HTERT RPE-1 (cell line): ENCODE results near the gene ZDHHC15.
"Not testable (repeated sequence)": the region's sequence is repeated elsewhere in the genome, so short reads cannot be mapped to it uniquely, and the experiment has no call there.

Experiments
- in situ Hi-C: fragments of 300-500 bp; cut with MboI; formaldehyde crosslinking; loops from 4 replicates; pipeline ENCODE4 v1.14.3; 2020; ENCODE audit warnings: low sequenced_read_pairs

Gene ZDHHC15, protein sequence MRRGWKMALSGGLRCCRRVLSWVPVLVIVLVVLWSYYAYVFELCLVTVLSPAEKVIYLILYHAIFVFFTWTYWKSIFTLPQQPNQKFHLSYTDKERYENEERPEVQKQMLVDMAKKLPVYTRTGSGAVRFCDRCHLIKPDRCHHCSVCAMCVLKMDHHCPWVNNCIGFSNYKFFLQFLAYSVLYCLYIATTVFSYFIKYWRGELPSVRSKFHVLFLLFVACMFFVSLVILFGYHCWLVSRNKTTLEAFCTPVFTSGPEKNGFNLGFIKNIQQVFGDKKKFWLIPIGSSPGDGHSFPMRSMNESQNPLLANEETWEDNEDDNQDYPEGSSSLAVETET

DNA sequence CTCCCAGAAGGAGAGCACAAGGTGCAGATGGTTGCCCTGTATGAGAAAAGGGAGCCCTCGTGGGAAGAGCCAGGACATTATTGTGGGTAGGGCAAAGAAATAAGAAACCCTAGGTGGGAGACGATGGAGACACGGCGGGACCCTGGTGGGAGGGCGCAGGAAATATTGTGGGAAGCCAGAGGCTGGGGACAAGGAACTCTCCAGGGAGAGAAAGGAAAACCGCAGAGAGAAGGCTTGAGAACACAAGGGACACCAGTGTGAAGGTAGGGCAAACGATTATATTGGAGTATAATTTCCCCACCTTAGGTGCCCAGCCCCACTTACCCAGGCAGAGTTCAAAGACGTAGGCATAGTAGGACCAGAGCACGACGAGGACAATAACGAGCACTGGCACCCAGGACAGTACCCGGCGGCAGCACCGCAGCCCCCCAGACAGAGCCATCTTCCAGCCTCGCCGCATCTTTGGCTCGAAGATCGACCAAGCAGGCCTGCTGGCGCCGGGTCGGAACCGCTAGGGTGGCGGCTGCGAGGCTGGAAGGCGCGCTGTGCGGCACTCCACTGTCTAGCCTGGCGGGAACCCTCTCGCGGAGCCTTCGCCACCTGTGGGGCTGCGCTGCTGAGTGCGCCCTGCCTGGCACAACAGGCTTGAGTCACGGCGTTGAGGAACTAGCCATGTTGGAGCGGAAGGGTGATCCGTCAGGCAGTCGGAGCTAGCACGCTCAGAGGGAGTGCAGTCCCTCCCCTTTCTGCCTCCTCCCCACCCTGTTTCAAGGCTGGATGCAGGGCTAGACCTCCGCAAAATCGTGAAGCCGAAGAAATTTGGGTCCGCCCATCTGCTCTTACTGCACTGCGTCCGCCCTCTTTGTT, at the start of gene ZDHHC15:
Gene ZDHHC15, minus strand, starts transcription at position 473 of the 867 bp plus-strand sequence. Its CDS starts 13 bp downstream, at position 460.
- in situ Hi-C loops = no loop called here

DNA sequence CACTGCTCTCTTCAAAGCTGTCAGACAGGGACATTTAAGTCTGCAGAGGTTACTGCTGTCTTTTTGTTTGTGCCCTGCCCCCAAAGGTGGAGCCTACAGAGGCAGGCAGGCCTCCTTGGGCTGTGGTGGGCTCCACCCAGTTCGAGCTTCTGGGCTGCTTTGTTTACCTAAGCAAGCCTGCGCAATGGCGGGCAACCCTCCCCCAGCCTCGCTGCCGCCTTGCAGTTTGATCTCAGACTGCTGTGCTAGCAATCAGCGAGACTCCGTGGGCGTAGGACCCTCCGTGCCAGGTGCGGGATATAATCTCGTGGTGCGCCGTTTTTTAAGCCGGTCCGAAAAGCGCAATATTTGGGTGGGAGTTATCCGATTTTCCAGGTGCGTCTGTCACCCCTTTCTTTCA, 37.7 kb upstream of the ZDHHC15 start:
- in situ Hi-C loops = not testable (repeated sequence)

DNA sequence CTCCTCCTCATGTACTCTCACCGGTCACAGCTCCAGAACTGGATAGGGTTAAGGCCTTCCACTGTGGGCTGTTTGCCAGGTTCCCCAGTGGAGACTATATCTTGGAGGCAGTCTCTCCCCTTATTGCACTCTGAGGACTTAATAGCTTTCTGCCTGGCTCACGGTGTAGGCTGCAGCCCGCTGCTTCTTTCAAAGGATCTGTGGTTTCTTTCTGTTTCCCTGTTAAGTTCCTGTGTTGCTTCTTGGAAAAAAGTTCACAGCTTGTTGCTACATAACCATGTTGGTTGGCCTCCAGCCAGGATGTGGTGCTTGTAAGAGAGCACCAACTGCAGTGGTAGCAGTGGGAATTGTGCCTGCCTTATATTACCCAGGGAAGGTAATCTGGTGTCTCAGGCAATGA, 24.9 kb upstream of the ZDHHC15 start:
- in situ Hi-C loops = no loop called here

DNA sequence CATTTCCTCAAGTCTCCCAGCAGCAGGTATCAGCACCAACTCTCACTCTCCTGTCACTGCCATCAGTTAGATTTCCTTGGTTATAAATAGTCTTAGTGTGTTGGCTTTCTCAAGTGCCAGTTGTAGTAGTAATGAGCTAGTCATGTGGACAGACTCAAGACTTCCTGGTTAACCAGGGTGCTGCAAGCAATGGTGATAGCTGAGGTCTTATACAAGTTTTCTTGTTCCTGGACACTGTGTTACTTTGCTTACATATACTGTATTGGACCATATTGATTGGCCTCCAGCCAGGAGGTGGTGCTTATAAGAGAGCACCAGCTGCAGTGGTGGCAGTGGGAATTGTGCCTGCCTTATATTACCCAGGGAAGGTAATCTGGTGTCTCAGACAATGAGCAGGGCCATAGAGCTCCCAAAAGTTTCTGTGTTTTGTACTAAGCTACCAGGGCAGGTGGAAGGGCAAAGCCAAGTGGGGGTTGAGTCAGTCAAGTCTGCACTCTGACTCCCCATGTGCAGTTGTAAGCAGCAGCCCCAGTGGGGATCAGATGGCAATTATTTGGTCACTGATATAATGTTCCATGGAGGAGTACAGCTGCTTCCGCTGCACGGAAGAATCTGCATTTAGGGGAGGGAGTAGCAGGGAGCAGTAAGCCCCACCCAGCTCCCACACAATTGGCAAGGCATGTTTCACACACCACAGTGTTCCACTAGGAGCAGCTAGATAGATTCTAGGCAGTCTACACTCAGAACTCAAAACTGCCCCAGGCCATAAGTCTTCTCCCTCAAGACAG, 24.1 kb upstream of the ZDHHC15 start:
- in situ Hi-C loops = no loop called here

DNA sequence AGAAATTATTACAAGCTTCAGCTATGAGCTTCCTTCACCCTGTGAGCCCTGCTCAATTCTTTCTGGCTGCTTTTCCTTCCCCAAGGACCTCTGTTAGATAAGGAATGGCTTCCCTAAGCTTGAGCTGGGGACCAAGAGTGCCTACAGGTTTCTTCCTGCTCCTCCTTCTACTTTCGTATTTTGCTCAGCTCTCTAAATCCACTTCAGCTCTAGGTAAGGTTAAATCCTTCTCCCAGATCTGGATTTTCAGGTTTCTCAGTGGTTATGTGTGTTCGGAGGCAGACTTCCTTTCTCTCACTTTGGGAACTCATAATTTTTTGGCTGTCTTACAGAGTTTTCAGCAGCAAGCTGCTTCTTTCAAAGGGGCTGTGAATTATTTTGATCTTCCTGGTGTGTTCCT, 21.9 kb upstream of the ZDHHC15 start:
- in situ Hi-C loops = no loop called here

DNA sequence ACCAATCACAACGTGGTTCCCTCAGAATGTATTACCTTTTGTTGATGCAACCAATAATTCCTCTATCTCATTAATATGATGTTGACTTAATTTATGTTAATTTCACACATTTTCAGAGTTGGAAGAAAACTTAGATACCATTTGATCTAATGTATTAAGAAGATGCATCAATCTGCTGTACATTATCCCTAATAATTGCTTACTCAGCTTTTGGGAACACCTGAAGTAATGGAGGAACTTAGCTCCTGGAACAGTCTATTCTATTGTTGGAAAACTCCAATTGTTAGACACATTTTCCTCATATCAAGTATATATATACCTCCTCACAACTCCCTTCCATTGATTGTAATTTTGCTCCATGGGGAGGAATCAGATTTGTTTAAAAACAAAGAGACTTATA, 38.9 kb downstream of the ZDHHC15 start:
- in situ Hi-C loops = no loop called here

DNA sequence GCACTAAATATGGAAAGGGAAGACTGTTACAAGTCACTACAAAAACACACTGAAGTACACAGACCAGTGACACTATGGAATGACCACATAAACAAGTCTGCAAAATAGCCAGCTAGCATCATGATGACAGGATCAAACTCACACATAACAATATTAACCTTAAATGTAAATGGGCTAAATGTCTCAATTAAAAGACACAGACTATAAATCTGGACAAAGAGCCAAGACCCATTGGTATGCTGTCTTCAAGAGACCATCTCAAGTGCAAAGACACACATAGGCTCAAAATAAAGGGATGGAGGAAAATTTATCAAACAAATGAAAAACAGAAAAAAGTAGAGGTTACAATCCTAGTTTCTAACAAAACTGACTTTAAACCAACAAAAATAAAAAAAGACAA, 61.1 kb downstream of the ZDHHC15 start:
- in situ Hi-C loops = not testable (repeated sequence)

DNA sequence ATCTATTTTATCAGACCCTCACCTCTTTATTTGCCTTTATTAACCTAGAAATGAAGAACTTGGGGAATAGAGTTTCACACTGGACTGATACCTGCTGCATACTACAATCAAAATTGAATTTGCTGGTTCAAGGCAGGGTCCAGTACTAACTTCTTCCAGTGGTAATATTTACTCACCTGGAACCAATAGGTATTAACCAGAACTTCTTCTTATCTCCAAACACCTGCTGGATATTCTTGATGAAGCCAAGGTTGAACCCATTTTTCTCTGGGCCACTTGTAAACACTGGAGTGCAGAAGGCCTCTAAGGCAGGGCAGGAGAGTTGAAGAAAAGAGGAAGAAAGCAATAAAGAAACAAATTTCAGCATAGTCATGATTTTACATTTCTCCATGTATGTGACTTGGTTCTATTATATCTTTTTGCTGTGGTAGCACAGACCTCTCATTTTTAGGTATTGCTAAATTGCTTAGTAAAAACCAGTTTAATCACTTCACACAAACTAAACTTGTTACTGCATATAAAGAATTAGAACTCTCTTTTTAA, 101.1 kb downstream of the ZDHHC15 start:
- in situ Hi-C loops = no loop called here

DNA sequence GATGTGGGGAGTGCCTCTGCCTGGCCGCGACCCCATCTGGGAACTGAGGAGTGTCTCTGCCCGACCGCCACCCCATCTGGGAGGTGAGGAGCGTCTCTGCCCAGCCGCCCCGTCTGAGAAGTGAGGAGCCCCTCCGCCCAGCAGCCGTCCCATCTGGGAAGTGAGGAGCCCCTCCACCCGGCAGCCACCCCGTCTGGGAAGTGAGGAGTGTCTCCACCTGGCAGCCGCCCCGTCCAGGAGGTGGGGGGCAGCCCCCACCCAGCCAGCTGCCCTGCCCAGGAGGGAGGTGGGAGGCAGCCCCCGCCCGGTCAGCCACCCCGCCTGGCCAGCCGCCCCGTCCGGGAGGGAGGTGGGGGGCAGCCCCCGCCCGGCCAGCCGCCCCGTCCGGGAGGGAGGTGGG, 115.7 kb downstream of the ZDHHC15 start:
- in situ Hi-C loops = not testable (repeated sequence)

DNA sequence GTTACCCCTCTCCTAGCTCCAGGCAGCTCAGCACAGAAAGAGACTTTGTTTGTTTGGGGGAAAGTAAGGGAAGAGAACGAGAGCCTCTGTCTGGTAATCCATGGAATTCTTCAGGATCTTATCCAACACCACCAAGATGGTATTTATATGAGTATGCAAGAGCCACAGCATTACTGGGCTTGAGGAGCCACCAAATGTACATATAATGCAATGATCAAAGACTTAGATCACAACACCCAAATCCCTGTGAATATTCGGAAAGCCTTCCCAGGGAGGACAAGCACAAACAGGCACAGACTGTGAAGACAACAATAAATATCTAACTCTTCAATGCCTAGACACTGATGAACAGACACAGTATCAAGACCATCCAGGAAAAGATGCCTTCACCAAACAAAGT, 132.4 kb downstream of the ZDHHC15 start:
- in situ Hi-C loops = no loop called here

DNA sequence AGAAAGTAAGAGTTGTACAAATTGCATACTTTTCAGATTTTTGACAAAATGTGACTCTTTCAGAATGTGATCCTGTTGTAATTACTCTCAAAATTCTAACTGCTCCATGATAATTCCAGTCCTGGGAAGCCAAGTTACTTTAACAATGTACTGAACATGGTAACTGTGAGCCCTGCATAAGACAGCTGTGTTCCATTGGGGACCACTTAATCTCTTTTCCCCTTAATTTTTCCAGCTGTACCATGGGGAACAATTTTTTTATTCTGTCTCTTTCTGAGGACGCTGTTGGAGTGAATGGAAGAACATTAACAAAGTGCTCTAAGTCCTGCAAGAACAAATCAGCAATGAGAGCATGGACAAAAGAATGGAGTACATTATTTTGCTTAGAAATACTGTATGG, 153.1 kb downstream of the ZDHHC15 start:
- in situ Hi-C loops = no loop called here

DNA sequence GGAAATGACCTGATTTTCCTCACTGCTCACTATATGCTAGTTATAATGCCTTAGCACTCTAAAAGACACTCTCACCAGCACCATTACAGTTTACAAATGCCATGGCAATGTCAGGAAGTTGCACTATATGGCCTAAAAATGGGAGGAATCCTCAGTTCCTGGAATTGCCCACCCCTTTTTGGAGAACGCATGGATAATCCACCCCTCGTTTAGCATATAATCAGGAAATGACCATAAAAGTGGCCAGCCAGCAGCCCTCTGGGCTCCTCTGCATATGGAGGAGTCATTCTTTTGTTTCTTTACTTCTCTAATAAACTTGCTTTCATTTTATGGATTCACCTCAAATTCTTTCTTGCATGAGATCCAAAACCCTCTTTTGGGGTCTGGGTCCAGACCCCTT, 156.0 kb downstream of the ZDHHC15 start:
- in situ Hi-C loops = no loop called here

DNA sequence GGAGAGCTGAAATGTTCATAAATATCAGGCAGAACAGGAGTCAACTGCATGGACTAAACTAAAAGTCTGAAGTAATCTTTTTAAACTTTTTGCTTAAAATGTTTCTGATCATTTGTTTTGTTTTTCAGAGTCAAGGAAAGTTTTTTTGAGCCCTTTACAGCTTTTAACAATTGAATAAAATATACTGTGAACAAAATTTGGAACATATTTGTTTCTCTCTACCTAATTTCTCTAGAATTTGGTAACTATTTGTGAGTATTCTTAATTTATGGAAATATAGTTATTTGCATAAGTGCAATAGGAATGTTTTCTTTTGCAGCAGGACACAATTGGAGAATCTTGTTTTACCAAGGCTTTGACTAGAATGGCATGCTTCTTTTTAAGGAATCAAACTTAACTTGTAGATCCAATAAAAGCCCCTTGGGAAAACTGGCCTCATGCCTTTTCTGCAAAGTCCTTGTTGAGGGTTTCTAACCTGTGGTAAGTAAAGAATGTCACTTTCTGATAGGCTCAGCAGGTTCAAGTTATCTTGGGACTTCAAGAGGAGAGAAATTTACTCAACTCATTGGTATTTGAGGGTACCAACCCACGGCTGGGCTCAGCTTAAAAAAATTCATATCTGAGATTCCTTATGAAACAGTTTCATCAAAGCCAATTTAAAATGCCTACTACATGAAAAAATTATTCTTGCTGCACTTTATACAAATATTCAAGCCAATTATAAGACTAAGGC, 157.4 kb downstream of the ZDHHC15 start:
- in situ Hi-C loops = no loop called here

DNA sequence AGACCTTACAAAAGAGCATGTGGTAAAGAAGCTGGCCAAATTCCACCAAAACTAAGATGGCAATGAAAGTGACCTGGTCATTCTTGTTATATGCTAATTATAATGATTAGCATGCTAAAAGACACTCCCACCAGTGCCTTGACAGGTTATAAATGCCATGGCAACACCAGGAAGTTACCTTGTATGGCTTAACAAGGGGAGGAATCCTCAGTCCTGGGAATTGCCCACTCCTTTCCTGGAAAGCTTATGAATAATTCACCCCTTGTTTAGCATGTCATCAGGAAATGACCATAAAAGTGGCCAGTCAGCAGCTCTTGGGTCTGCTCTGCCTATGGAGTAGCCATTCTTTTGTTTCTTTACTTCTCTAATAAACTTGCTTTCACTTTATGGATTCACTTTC, 161.0 kb downstream of the ZDHHC15 start:
- in situ Hi-C loops = no loop called here

DNA sequence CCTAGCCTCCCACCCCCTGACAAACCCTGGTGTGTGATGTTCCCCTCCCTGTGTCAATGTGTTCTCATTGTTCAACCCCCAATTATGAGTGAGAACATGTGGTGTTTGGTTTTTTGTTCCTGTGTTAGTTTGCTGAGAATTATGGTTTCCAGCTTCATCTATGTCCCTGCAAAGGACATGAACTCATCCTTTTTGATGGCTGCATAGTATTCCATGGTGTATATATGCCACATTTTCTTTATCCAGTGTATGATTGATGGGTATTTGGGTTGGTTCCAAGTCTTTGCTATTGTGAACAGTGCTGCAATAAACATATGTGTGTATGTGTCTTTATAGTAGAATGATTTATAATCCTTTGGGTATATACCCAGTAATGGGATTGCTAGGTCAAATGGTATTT, 174.2 kb downstream of the ZDHHC15 start:
- in situ Hi-C loops = not testable (repeated sequence)

DNA sequence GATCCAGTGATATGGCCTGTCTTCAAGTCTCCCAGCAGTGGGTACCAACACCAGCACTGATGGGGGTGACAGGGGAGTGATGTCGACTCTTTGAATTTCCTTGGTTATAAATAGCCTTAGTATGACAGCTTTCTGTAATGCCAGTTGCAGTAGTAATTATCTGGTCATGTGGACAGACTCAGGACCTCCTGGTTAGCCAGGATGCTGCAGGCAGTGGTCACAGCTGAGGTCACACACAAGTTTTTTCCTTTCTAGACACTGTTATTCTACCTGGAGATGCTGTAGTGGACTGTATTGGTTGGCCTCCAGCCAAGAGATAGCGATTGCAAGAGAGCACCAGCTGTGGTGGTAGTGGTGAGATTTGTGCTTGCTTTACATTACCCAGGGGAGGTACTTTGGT, 185.3 kb downstream of the ZDHHC15 start:
- in situ Hi-C loops = no loop called here

DNA sequence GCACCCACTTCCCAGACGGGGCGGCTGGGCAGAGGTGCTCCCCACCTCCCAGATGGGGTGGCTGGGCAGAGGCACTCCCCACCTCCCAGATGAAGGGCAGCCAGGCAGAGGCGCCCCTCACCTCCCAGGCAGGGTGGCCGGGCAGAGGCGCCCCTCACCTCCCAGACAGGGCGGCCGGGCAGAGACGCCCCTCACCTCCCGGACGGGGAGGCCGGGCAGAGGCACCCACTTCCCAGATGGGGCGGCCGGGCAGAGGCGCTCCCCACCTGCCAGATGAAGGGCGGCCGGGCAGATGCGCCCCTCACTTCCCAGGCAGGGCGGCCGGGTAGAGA, 187.7 kb downstream of the ZDHHC15 start:
- in situ Hi-C loops = no loop called here

DNA sequence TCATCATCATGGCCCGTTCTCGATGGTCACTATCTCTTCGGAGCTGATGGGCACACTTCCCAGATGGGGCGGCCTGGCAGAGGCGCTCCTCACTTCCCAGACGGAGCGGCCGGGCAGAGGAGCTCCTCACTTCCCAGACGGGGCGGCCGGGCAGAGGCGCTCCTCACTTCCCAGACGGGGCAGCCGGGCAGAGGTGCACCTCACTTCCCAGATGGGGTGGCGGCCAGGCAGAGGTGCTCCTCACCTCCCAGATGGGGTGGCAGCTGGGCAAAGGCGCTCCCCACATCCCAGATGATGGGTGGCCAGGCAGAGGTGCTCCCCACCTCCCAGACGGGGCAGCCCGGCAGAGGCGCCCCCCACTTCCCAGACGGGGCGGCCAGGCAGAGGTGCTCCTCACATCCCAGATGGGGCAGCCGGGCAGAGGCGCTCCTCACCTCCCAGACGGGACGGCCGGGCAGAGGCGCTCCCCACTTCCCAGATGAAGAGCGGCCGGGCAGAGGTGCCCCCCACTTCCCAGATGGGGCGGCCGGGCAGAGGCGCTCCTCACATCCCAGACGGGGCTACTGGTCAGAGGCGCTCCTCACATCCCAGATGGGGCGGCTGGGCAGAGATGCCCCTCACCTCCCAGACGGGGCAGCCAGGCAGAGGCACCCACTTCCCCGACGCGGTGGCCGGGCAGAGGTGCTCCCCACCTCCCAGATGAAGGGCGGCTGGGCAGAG, 188.3 kb downstream of the ZDHHC15 start:
- in situ Hi-C loops = not testable (repeated sequence)

DNA sequence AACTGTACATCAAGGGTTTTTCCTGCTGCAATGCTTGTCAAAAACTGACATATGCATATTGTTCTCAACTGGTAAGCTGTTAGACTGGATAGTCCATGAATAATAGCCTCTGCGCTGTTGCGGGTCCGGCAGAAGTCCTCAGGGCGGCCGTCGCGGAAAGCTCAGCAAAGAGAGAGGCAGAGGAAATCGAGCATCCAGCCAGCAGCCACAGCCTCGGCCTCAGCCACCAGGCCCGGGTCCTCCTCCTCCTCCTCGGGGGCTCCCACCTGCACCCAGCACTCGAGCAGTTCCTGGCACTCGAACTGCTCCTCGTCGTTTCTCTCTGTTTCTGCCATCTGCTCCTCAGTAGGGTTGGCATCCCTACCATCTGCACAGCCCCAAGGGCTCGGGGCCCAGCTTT, 195.2 kb downstream of the ZDHHC15 start:
- in situ Hi-C loops = no loop called here
